ENCODE data around the gene TCF7L1. TPM values are rescaled to one million over a fixed set of nuclear protein-coding genes. Genes with fewer than 3 reads are reported as not detected.
"Not testable (repeated sequence)": the region's sequence is repeated elsewhere in the genome, so short reads cannot be mapped to it uniquely, and the experiment has no call there.

TCF7L1 gene
- total RNA-seq, 2 experiments from 2014 or later, result not detected

DNA sequence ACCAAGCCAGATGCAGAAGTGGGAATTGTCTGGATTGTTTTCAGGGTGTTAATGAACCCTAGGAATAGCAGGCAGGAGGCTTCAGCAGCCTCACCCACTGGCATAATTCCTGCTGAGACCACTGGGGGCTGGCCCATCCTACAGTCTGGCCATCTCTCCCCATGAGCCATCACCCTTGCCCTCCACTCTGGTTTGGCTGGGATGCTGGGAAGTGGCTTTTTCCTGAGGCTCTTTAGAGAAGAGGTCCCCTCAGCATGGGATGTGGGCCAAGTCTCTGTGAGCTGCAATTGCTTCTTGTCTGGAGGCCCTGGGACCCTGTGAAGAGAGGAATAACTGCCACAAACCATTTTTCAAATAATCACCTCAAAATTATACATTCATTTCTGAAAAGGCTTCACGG lies 4.0 kb downstream of the TCF7L1 start:
- peaks cover 6% of the 10 kb centered on the region for H3K4me1 Mint-ChIP-seq
- H3K27me3 Mint-ChIP-seq, result peaks cover 84% of the 10 kb centered on the region
- H3K4me3 Mint-ChIP-seq, result no peak overlapping the region
- no peak for ATAC-seq
- H3K27ac Mint-ChIP-seq, result no peak overlapping the region
- no peaks in the 10 kb centered on the region for H3K9me3 Mint-ChIP-seq (ENCODE audit: low read depth)
- H3K36me3 Mint-ChIP-seq, result no peaks in the 10 kb centered on the region
- CTCF ChIA-PET, result no interaction called here
- no peak for DNase-seq

DNA sequence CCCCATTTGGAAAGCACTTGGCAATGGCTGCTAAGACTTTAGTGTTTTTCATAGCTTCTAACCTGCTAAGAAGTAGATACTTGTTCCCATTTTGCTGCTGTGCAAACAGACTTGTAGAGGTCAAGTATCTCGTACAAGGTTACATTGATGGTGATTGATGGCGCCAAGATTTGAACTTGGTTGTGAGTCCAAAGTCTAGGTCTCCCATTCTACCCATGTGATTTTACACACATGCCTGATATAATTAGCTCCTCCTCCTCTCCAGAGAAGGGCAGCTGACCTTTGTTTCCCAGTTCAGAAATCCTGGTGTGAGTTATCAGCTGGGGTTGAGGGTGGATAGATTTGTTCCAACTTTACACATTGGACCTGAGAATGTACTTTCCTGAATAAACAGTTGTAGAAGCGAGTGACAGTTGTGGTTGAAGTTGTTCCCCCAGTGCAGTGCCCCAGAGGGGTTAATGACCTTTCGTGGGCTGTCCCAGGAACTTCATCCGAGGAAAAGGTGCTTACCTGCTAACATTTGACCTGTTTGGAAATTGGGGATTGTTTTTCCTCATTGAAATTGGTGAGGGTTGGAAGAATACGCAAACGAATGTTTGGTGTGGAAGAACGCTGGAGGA lies 10.4 kb downstream of the TCF7L1 start:
- Mint-ChIP-seq H3K4me3 (no peak overlapping the region), H3K36me3 (no peaks in the 10 kb centered on the region), H3K27ac (no peak overlapping the region), H3K4me1 (no peaks in the 10 kb centered on the region), H3K27me3 (peaks cover 50% of the 10 kb centered on the region), H3K9me3 (ENCODE audit: low read depth) (no peaks in the 10 kb centered on the region)
- ATAC-seq (no peak), DNase-seq (no peak)
- CTCF ChIA-PET, result interaction anchor here (0.7 kb wide), 1 partner anchor 91 kb away, joined by 3 read pairs; no protein-coding TSS in a partner anchor

DNA sequence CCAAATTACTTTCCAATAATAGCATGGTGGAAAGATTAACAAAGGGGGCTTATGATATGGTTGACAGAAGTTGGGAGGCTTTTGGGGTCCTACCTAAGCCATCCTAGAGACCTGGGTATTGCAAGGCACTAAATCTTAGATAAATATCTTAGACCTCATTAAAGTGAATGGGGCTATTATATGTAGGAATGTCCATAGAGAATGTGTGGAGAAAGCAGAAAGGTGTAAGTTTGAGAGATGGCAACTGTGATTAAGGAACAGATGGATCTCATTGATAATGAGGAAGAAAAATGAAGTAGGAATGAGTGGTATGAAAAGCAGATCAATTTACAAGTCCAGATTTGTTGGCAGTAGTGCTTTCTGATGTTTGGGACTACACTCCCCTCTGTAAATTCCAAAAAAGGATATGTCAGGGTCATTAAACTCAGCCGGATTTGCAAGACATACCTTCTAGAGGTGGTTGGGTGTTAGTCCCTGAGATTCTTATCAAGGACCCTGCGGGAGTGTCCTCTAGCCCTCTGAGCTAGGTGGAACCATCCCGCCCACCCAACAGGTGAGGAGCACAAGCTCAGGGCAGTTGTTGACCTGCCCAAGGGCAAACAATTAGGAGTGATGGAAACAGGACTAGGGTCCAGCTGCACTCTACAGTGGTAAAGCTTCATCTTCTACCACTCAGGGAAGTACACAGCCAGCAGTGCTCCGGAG lies 12.1 kb downstream of the TCF7L1 start:
- Mint-ChIP-seq H3K4me3 (no peak overlapping the region), H3K36me3 (no peaks in the 10 kb centered on the region), H3K4me1 (no peaks in the 10 kb centered on the region), H3K27ac (no peak overlapping the region), H3K9me3 (ENCODE audit: low read depth) (no peaks in the 10 kb centered on the region), H3K27me3 (peaks cover 36% of the 10 kb centered on the region)
- CTCF ChIA-PET, result no interaction called here
- ATAC-seq (no peak), DNase-seq (no peak)

DNA sequence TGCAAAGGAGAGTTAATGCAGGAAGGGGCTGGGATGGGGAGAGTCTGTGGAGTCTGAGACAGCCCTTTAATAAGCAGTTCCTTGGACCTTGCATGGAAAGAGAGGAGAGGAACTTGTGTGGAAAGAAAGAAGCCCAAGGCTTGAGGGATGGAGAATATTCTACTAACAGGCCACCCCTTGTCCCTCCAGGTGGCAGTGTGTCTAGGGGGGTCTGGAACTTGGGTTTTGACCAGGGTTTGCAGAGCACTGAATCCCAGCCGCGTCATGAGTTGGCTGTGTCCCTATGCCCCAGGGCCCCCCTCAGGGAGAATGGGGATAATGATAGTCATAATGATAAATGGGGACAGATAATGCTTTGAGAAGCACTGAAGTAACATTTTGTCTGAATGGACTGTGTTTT lies 15.0 kb downstream of the TCF7L1 start:
- H3K4me1 Mint-ChIP-seq, result no peaks in the 10 kb centered on the region
- DNase-seq (no peak), ATAC-seq (no peak)
- H3K4me3 Mint-ChIP-seq, result no peak overlapping the region
- CTCF ChIA-PET, result no interaction called here
- no peak overlapping the region for H3K27ac Mint-ChIP-seq
- H3K36me3 Mint-ChIP-seq, result no peaks in the 10 kb centered on the region
- peaks cover 30% of the 10 kb centered on the region for H3K27me3 Mint-ChIP-seq
- H3K9me3 Mint-ChIP-seq (ENCODE audit: low read depth), result no peaks in the 10 kb centered on the region

DNA sequence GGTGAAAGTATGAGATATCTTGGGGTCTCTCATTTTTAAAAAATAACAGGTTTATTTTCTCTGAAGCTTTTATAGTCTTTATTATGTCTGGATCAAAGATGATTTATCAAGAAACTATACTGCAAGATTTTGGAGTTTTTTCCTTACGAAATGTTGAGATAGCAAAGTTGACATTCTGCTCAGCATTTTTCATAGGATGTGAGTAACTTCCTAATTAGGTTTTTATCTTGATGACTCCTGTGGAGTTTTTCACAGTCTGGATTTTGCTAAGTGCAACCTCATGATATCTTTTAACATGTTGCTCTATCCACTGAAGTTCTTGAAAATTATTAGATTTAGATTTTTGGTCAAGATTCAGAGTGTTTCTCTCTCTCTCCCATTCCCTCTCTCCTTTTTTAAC lies 17.8 kb downstream of the TCF7L1 start:
- CTCF ChIA-PET, result no interaction called here
- no peaks in the 10 kb centered on the region for H3K9me3 Mint-ChIP-seq (ENCODE audit: low read depth)
- H3K27me3 Mint-ChIP-seq, result peaks cover 25% of the 10 kb centered on the region
- no peaks in the 10 kb centered on the region for H3K36me3 Mint-ChIP-seq
- no peak overlapping the region for H3K4me3 Mint-ChIP-seq
- H3K27ac Mint-ChIP-seq, result no peak overlapping the region
- no peak for DNase-seq
- no peak for ATAC-seq
- H3K4me1 Mint-ChIP-seq, result no peaks in the 10 kb centered on the region

DNA sequence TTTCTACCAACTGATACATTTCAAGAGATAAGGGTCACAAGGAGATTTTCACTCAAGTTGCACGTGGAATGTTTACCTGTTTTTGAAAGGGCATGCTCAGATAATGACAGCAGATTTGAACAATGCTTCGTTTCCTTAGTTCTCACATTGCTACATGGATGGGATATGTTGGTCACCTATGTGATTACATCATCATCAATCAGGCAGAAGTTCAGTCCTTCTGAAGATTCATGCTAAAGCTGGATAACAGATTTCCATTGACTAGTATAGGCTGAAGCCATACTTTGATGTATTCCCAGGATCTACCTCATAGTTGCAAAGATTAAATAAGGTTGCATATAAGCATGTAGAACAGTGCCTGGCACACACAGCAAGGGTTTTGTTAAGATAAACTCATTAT lies 19.7 kb downstream of the TCF7L1 start:
- H3K36me3 Mint-ChIP-seq, result no peaks in the 10 kb centered on the region
- ATAC-seq (no peak), DNase-seq (no peak)
- no peaks in the 10 kb centered on the region for H3K9me3 Mint-ChIP-seq (ENCODE audit: low read depth)
- CTCF ChIA-PET, result no interaction called here
- H3K4me3 Mint-ChIP-seq, result no peak overlapping the region
- H3K27ac Mint-ChIP-seq, result no peak overlapping the region
- H3K27me3 Mint-ChIP-seq, result peaks cover 21% of the 10 kb centered on the region
- H3K4me1 Mint-ChIP-seq, result no peaks in the 10 kb centered on the region

DNA sequence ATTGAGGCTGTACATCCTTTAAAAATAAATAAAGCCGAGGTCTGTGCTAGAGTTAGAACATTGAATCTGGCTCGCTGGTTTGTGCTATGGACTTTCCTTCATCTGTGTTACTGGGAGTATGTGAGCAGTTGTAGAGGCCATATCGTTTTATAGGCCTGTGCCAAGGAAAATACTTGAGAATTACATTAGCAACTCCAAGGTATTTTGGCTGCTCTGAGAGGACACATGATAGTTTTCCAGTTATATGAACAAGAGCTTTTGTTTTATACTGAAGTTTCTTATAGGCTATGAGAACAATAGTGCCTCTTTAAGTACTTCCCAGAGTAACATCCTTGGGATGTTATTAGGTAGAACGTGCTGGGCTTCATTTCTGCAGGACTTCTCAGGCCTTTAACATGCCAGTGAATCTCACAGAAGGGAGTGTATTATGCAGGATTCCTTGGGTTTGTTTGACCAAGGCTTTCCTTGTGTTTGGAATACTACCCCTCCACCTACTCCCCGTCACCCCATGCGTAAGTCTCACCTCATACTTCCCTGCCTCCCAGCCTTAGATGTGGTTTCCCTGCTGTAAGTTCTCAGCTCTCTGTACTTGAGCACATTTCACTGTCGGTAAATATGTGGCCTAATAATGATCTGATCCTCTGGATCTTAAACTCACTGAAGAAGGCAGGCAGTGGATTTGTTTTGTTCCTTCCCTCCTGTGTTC lies 21.0 kb downstream of the TCF7L1 start:
- DNase-seq (no peak), ATAC-seq (no peak)
- Mint-ChIP-seq H3K27me3 (peaks cover 17% of the 10 kb centered on the region), H3K36me3 (no peaks in the 10 kb centered on the region), H3K27ac (no peak overlapping the region), H3K4me3 (no peak overlapping the region), H3K9me3 (ENCODE audit: low read depth) (no peaks in the 10 kb centered on the region), H3K4me1 (no peaks in the 10 kb centered on the region)
- CTCF ChIA-PET, result no interaction called here

DNA sequence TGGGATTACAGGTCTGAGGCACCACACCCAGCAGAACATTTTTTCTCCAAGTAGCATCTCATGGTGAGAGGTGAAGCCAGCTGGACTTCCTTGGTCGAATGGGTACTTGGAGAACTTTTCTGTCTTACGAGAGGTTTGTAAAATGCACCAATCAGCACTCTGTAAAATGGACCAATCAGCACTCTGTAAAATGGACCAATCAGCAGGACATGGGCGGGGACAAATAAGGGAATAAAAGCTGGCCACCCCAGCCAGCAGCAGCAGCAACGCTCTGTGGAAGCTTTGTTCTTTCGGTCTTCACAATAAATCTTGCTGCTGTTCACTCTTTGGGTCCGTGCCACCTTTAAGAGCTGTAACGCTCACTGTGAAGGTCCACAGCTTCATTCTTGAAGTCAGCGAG lies 21.9 kb downstream of the TCF7L1 start:
- H3K4me3 Mint-ChIP-seq; CTCF ChIA-PET; H3K4me1 Mint-ChIP-seq; H3K9me3 Mint-ChIP-seq (ENCODE audit: low read depth); H3K36me3 Mint-ChIP-seq; DNase-seq; ATAC-seq; H3K27ac Mint-ChIP-seq: not testable (repeated sequence)
- peaks cover 18% of the 10 kb centered on the region for H3K27me3 Mint-ChIP-seq

DNA sequence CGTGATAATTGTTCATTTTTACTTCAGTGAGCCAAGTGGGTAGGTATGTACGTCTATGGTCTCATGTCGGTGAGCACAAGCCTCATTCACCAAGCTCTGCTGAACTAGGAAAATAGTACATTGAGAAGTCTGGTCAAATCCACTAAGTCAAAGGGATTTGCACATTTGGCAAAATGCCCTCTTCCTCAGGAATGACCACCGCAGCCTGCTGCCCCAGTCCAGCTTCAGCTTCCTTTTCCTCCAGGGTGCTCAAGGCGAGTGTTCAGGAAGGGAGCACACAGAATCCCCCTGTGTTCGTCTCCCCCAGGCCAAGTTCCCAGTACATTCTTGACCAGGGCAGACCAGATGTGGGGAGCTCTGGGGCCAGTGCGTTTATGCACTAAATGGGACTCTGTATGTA lies 23.0 kb downstream of the TCF7L1 start:
- Mint-ChIP-seq H3K4me3 (no peak overlapping the region), H3K36me3 (no peaks in the 10 kb centered on the region), H3K9me3 (ENCODE audit: low read depth) (no peaks in the 10 kb centered on the region), H3K27ac (no peak overlapping the region), H3K4me1 (no peaks in the 10 kb centered on the region), H3K27me3 (peaks cover 14% of the 10 kb centered on the region)
- ATAC-seq (no peak), DNase-seq (no peak)
- CTCF ChIA-PET, result no interaction called here

DNA sequence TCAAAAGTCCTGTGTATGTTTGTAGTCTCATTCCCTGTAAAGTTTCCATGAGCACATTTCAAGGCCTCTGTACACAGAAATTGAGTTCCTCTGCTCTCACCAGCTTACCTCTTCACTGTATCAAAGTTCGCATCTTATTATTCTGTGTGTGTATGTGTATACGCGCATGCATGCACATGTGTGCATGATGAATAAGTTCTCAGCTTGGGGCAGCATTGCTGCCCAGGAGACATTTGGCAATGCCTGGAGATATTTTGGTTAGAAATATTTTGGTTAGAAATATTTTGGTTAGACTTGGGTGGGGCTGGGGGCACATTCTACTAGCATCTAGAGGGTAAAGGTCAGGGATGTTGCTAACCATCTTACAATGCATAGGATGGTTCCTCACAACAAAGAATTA lies 23.4 kb downstream of the TCF7L1 start:
- ATAC-seq, result no peak
- CTCF ChIA-PET, result no interaction called here
- no peaks in the 10 kb centered on the region for H3K4me1 Mint-ChIP-seq
- H3K36me3 Mint-ChIP-seq, result no peaks in the 10 kb centered on the region
- no peaks in the 10 kb centered on the region for H3K9me3 Mint-ChIP-seq (ENCODE audit: low read depth)
- DNase-seq, result no peak
- H3K4me3 Mint-ChIP-seq, result no peak overlapping the region
- peaks cover 13% of the 10 kb centered on the region for H3K27me3 Mint-ChIP-seq
- H3K27ac Mint-ChIP-seq, result no peak overlapping the region

DNA sequence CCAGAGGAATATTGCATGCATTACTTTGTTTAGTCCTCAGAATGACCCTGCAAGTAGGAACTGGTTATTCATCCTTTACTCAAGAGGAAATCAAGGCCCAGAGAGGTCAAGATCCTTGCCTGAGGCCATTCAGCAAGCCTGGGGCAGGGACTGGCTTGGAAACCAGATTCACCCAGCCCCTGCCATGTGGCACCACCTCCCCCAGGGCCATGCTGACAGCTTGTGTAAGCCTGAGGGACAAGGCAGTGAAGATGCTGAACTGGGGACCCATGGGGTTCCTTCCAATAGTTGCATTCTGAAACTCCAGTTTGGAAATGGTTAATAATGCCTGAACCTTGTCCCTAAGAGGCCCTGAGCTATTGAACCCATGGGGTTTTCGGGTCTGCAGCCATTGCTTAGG lies 24.2 kb downstream of the TCF7L1 start:
- H3K9me3 Mint-ChIP-seq (ENCODE audit: low read depth), result no peaks in the 10 kb centered on the region
- no peak overlapping the region for H3K4me3 Mint-ChIP-seq
- DNase-seq (no peak), ATAC-seq (no peak)
- CTCF ChIA-PET, result no interaction called here
- H3K27ac Mint-ChIP-seq, result no peak overlapping the region
- H3K36me3 Mint-ChIP-seq, result no peaks in the 10 kb centered on the region
- no peaks in the 10 kb centered on the region for H3K4me1 Mint-ChIP-seq
- H3K27me3 Mint-ChIP-seq, result peaks cover 15% of the 10 kb centered on the region

DNA sequence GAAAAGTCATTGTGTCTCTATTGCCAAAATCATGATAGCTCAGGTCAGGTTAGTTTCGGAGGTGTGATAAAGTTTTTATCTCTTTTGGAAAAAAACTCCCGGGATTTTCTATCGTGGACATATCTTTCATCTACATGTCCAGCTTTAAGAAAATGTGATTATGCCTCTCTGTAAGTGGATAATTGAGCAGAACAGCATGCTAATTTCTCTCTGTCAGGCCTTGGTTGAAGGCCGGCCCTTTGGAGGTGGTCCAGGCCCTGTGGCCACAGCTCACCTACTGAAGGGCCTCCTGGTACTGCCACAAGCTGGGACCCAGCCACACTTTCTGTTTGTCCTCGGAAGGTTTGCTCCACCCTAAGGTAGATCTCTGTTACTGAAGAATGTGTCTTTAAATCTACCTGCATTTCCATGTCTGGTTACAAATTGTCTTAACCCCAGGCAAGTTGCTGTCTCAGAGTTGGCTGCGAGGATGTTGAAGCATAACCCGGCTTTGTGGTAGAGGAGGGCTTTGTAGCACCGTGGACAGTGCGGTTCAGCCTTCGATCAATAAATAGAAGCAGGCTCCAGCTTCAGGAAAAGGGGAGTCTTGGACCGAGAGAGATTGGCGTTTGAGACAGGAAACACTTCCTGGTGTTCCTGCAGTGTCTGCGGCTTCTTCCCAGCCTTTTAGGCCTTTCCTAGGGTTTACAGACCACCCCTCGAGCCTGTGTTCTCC lies 25.5 kb downstream of the TCF7L1 start:
- no peak overlapping the region for H3K27ac Mint-ChIP-seq
- CTCF ChIA-PET, result interaction anchor here (1.4 kb wide), 1 partner anchor 108 kb away, joined by 3 read pairs; no protein-coding TSS in a partner anchor
- H3K4me3 Mint-ChIP-seq, result no peak overlapping the region
- DNase-seq, result no peak
- H3K9me3 Mint-ChIP-seq (ENCODE audit: low read depth), result no peaks in the 10 kb centered on the region
- ATAC-seq, result no peak
- peaks cover 9% of the 10 kb centered on the region for H3K27me3 Mint-ChIP-seq
- no peaks in the 10 kb centered on the region for H3K36me3 Mint-ChIP-seq
- no peaks in the 10 kb centered on the region for H3K4me1 Mint-ChIP-seq

DNA sequence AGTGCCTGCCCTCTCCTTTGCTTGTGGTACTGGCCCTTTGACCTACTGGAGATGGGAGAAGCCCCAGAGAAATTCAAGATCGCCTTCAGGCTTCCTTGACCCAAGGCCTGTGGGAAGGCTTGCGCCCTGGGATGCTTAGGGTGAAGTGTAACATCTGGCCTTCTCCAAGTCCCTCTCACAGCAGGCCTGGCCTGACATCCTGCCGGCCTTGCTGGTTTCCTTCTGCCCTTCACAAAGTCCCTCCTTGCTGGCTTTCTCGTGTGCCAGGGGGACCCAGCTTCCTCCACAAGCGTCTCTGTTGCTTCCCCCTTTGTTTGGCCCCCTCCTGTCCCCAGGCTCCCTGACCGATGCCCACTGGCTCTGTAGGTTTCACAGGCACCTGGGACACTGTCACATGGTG lies 26.4 kb downstream of the TCF7L1 start:
- peaks cover 6% of the 10 kb centered on the region for H3K27me3 Mint-ChIP-seq
- CTCF ChIA-PET, result no interaction called here
- H3K4me3 Mint-ChIP-seq, result no peak overlapping the region
- no peak overlapping the region for H3K27ac Mint-ChIP-seq
- no peaks in the 10 kb centered on the region for H3K36me3 Mint-ChIP-seq
- DNase-seq (no peak), ATAC-seq (no peak)
- H3K9me3 Mint-ChIP-seq (ENCODE audit: low read depth), result no peaks in the 10 kb centered on the region
- H3K4me1 Mint-ChIP-seq, result no peaks in the 10 kb centered on the region

All from activated CD8-positive, alpha-beta memory T cell treated with anti-CD3 and anti-CD28 coated beads, Interleukin-2, amount 10 ng/mL, durations not matched to agents 7 days and 5 days (primary cell).